Limb (tissue), 2 donors: ENCODE measurements around the gene NREP.

Experiments used
- DNase-seq, 2 donors: peaks; one replicate each; pipeline ENCODE4 v3.0.0-alpha.2; 2016; ENCODE audit errors: extremely low spot score in 2 of 2

NREP gene

DNA sequence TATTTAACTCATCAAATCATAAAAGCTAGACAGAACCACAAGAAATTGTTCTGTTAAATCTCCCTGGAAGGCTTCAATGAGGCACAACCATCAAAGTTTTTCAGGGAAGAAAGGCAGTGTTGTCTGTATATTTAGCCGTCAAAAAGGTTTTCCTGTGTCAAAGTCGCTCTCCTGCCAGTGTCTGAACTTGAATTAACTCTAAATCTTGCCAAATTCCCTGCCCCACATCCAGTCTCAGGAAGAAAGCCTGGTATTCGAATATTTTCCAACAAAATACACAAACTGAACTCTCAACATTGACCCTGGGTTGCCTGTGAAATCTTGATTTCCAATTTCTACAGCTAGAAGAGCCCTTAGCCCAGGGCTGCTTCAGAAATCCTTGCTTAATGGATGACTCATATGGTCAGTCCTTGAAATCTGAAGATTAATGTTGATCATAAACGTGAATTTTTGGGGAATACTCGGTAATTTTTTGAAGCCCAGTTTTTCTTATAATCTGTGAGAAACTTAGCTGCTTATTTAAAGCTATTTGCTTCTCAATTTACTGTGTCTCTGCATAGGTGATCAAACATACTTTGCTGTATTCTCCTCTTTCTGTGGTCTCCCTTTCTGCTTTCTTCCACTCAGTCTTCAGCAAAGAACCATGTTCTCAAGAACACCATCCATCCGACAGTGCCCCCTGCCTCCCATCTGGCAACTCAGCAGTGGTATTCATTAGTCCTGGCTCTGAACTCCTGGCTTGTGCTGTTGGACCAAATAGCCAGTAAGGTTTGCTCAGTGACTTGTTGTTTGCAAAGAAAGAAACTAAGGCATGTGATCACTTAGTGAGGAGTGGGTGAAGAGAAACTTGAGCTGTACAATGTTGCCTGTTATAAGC is 58.9 kb downstream of the NREP start:
- DNase-seq = no peak

DNA sequence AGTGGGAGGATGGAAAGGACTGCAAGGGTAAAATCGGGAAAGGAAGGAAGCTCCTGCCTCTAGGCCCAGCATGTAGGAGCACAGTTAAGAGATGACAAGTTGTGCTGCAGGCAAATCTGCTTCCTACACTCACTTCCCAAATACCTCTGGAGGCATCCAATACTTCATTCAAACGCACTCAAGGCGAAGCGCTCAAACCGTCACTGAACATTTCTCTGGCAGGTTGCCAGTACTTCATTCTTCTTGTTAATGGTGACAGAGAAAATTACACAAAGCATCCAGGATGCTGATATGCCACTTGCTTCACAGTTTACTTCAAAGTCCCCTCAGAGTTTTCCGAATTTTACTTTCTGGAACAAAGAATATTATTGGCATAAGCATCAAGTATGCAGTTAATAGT is 59.8 kb downstream of the NREP start:
- DNase-seq = no peak

DNA sequence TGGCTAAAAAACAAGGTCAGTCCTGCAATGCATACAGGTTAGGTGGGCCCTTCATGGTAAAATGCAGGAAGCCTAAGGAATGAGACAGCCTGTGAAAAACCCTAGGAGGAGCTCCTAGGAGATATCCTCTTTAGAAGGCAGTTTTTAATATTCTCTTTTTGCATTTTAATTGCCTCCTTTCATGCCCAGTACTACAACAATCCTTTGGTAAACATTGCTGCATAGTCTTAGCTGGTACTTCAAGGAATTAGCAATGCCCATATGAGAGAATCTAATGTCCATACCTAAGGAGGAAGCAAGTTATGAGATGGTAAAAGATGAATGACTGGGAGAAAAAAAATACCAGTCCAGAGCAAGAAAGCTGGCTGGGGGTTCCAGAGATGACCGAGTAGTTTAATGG is 61.0 kb downstream of the NREP start:
- no peak for DNase-seq

DNA sequence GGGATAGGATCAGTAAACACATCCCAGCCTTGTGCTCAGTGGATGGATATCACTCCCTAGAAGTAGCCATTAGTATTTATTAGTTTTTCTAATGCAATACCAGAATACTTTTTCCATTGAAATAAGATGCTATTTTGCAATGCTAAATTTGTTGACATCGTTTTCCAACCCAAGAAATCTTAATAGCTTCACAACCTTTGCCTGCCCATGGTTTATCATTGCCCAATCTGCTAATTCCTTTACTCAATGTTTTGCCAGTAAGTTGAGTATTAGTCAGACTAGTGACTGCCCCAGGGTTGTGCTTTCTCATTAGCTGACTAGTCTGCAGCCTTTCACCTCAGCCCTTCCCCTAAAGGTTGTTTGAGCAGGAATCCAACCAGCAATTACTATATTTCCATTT is 62.9 kb downstream of the NREP start:
- DNase-seq = no peak

DNA sequence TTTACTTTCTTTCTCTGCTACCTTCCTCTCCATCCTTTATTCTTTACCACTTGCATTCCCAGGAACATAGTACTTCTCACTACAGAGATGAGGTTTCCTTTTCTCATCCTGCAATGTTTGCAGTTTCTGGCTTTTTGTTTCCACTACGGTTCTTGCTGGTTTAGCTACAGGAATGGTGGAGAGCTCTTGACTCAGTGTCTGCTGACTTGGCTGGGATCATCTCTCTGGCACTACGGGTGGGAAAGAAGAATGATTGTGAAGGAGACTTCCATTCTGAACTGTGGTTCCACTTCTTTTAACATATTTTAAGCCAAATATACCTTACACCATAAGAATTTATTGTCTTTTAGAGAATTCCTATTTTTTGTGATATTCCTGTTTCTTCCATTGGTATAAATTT is 65.1 kb downstream of the NREP start:
- no peak for DNase-seq

DNA sequence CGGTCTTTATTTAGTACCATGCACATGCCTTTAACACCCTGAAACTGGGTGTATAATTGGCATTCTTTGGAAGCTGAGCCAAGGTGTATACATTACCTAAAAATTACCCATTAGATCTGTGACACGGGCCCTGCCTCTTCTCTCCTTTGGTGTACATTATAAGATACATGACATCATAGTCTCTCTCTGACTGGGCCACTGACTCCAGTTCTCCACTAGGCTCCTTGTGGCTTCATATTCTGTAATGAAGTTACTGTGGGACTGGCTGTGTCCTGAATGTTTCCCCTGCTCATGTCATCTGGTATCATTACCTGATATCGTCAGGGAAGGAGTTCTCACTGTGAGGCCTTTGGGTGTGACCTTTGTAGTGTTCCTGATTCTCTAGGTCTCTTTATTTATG is 65.5 kb downstream of the NREP start:
- no peak for DNase-seq

DNA sequence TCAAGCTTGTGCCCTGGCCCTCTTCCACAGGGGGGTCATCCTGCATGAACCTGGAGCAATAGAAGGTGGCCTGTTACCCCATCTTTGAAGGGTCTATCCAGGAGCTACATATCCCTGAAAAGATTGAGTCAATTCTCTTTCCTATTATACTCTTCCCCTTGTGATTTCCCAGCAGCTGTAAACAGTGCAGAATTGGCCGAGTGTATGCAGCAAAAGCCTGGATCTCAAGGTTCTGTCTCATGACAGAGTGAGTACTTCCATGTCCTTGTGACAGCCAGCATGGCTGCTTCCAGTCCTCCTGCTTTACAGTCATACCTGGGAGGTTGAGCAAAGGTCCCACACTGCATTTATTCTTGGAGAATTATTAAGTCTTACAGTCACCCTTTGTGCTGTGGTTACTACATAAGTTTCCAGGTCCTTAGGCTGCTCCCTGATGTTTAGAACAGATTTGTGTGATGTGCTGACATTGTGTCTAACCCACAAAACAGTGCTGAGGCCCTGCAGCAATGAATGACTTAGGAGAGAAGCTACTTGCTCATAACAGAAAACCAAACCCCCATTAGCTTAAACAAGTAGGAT is 67.5 kb downstream of the NREP start:
- no peak for DNase-seq

DNA sequence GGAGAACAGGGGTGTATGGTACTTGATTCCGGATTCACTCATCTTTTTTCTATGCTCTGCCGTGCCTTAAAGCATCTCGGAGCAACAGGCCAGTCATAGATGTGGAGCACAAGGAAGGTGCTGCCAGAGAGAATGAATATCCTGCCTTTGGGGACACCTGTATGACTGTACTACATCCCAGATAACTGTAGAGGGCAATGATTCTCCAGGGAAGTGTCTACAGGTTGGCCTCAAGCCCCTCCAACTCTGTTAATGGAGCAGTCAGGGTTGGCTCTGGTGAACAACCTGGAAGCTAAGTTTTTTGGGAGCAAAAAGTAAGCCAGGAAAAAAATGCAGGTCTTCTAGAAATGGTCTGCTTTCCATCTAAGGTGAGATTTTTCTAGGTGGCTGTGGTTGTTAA is 71.0 kb downstream of the NREP start:
- DNase-seq = no peak

DNA sequence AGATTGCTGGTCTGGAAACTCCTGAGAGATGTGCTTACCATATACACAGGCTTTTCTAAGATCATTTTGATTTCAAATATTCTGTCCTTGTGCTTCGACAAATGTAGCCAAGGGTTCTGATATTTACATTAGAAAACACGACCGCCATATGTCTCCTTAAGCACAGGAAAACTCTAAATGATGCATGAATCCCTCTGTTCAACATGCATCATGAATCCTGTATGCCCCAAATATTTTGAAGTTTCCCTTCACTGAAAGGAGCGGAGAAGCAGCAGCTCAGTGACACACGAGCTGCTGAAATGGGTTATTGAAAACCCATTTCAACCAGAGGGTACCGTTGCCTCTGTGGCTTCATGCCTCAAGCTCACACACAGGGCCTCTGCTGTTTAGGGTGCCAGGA is 74.4 kb downstream of the NREP start:
- no peak for DNase-seq

DNA sequence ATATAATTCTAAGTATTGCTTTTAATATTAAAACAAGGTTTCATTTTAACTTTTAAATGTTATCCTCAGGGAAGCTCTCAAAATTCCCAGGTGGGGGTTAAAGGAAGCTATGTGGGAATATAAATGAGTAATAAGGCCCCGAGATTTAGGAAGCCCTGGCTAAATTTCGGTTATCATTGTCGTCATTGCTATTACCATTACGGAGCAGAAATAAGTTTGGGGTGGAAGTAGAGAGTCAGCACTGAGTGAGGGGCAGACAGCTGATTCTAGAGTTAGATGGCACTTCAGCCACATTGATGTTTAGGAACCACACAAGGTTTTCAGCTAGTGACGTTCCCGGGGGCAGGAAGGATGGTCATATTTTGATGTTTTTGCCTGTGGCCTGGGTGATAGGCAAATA is 74.9 kb downstream of the NREP start:
- DNase-seq = no peak

DNA sequence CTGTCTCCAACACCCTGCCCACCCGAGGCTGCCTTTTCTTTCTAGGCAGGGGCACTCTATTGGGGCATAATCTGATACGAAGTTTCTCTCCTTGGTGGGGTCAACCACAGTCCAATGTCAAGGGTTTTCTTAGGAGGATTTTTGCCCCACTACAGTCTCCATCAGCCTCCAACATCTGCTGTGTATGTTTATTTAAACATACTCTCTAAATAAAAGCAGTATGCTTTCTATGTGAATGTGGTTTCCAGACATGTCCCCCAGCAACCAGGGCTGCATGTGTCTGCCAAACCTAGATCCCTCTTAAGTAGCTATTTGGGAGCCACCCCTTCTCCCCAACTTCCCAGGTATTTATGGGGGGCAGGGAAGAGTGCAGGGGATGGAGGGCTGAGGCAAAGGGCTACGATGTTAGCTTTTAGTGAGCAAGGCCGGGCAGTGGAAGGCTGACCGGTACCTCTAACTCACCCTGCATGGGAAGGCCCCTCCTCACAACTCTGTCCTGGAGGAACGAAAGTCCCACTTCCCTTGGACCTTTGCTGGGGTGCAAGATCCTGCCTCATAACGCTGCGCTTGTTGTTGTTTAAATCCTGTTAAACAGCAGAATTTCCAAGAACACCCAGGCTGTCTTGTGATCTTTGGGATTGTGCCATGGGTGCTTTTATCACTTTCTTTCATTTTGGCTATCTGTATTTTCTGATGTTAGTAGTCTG is 75.4 kb downstream of the NREP start:
- no peak for DNase-seq

DNA sequence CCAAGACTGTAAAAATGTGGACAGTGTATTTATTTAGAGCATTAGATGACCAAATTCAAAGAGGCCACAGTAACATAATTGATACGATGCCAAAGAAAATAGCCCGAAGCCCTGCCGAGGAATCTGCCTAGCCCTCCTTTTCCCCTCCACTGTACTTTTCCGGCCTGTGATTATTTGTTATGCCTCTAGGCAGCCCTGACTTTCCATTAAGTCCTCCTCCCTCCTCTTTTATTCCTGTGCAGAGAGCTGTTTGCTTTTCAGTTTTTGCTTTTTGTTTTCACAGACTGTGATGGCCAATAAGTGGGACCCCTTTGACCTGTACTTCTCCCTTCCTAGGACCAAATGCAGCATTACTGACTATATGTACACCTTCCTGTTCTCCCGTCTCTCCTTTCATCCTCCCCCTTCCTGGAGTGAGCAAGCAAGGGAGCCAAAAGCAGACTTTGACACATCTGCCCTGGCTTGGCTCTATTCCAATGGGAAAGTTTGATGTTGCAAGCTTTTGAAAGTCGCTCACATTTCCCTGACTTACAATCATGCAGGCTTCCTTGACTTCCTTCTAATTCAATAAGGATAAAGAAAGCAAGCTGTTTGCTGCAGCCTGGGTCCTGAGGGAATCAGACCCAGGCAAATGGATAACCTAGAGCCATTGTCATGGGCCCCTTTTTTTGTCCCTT is 76.1 kb downstream of the NREP start:
- peak; percentile 78 to 83 for DNase-seq

DNA sequence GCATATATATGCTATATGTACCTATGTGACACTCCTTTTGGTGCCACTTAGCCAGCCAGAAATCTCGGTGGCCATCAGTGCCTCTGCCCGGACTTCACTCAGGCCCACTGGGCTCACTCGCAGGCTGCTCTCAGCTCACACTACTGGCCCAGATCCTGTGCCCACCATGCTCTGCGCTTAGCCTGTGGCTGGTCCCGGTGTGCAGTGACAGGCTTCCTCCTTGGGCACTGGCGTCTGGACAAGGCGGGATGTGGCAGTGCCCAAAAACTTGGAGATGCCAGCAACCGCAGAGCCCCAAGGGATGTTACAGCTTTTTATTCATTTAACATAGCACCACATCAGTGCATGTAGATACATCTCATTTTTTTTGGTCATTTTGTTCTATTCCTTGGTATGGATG is 77.4 kb downstream of the NREP start:
- DNase-seq = no peak
